GM18505 (cell line): Measurements from ENCODE around the gene DDAH1.

Source experiments
- ATAC-seq: cut with Tn5 transposase; IDR thresholded peaks from one replicate; pipeline ENCODE4 v1.9.1; 2021; ENCODE audit not compliant: unreplicated experiment
- POLR2A ChIP-seq: IDR thresholded peaks from 4 replicates; pipeline ENCODE4 v1.6.1; 2011; ENCODE audit warnings: borderline replicate concordance; ENCODE audit not compliant: insufficient read depth, insufficient read length; ENCODE audit errors: extremely low read depth

The DDAH1 gene

GRCh38 chr1:85440612-85441011, 24.3 kb downstream of the DDAH1 start:
- no peak for TF ChIP-seq POLR2A
- ATAC-seq = no peak

GRCh38 chr1:85438353-85438752, 26.6 kb downstream of the DDAH1 start:
- ATAC-seq = no peak
- no peak for TF ChIP-seq POLR2A

GRCh38 chr1:85437139-85437538, 27.8 kb downstream of the DDAH1 start:
- ATAC-seq = no peak
- no peak for TF ChIP-seq POLR2A

GRCh38 chr1:85433096-85433495, 31.9 kb downstream of the DDAH1 start:
- TF ChIP-seq POLR2A = no peak

GRCh38 chr1:85428471-85429089, 36.4 kb downstream of the DDAH1 start:
- no peak for ATAC-seq
- TF ChIP-seq POLR2A = no peak

More at GRCh38 chr1:85433096-85433495, 31.9 kb downstream of the DDAH1 start:
- ATAC-seq = no peak

GRCh38 chr1:85427849-85428248, 37.1 kb downstream of the DDAH1 start:
- TF ChIP-seq POLR2A = no peak
- ATAC-seq = no peak

GRCh38 chr1:85427331-85427730, 37.6 kb downstream of the DDAH1 start:
- no peak for TF ChIP-seq POLR2A
- no peak for ATAC-seq

GRCh38 chr1:85421179-85421578, 43.8 kb downstream of the DDAH1 start:
- TF ChIP-seq POLR2A = no peak
- no peak for ATAC-seq

GRCh38 chr1:85420199-85420598, 44.8 kb downstream of the DDAH1 start:
- ATAC-seq = no peak
- TF ChIP-seq POLR2A = no peak

GRCh38 chr1:85417876-85418275, 47.1 kb downstream of the DDAH1 start:
- no peak for TF ChIP-seq POLR2A
- no peak for ATAC-seq

- TF ChIP-seq POLR2A = no peak
- no peak for ATAC-seq
Measured at GRCh38 chr1:85417017-85417416, 47.9 kb downstream of the DDAH1 start.

GRCh38 chr1:85413169-85413568, 51.8 kb downstream of the DDAH1 start:
- ATAC-seq = no peak
- TF ChIP-seq POLR2A = no peak

GRCh38 chr1:85411567-85412305, 53.2 kb downstream of the DDAH1 start:
- no peak for TF ChIP-seq POLR2A
- ATAC-seq = no peak

GRCh38 chr1:85409516-85409915, 55.4 kb downstream of the DDAH1 start:
- no peak for ATAC-seq
- TF ChIP-seq POLR2A = no peak
